ENCODE measurements around the gene TBRG4.
"Not testable (repeated sequence)": the region's sequence is repeated elsewhere in the genome, so short reads cannot be mapped to it uniquely, and the experiment has no call there.

Gene TBRG4

GRCh38 chr7:45117582-45117981 is 6.1 kb upstream of the TBRG4 start:
- DNase-seq (ENCODE audit: low read depth): no peak

GRCh38 chr7:45116048-45116447 is 4.6 kb upstream of the TBRG4 start:
- DNase-seq (ENCODE audit: low read depth): no peak

- no peak for DNase-seq (ENCODE audit: low read depth)
Measured at GRCh38 chr7:45114926-45115325, 3.4 kb upstream of the TBRG4 start.

GRCh38 chr7:45114257-45114656 is 2.8 kb upstream of the TBRG4 start:
- DNase-seq (ENCODE audit: low read depth): not testable (repeated sequence)

- no peak for DNase-seq (ENCODE audit: low read depth)
Measured at GRCh38 chr7:45112648-45113047, 1.2 kb upstream of the TBRG4 start.

- no peak for DNase-seq (ENCODE audit: low read depth)
Measured at GRCh38 chr7:45108863-45109262, 2.6 kb downstream of the TBRG4 start.

- DNase-seq (ENCODE audit: low read depth): no peak
Measured at GRCh38 chr7:45107356-45107755, 4.1 kb downstream of the TBRG4 start.

GRCh38 chr7:45106820-45107219 is 4.7 kb downstream of the TBRG4 start:
- DNase-seq (ENCODE audit: low read depth): no peak

GRCh38 chr7:45105588-45106188 is 5.8 kb downstream of the TBRG4 start:
- DNase-seq (ENCODE audit: low read depth): no peak

- DNase-seq (ENCODE audit: low read depth): no peak
Measured at GRCh38 chr7:45104844-45105587, 6.5 kb downstream of the TBRG4 start.

- no peak for DNase-seq (ENCODE audit: low read depth)
Measured at GRCh38 chr7:45103958-45104843, 7.3 kb downstream of the TBRG4 start.

GRCh38 chr7:45102785-45103712 is 8.4 kb downstream of the TBRG4 start:
- no peak for DNase-seq (ENCODE audit: low read depth)

GRCh38 chr7:45101748-45102147 is 9.7 kb downstream of the TBRG4 start:
- no peak for DNase-seq (ENCODE audit: low read depth)

- no peak for DNase-seq (ENCODE audit: low read depth)
Measured at GRCh38 chr7:45100761-45101480, 10.6 kb downstream of the TBRG4 start.

GRCh38 chr7:45099891-45100760 is 11.4 kb downstream of the TBRG4 start:
- DNase-seq (ENCODE audit: low read depth): no peak

- DNase-seq (ENCODE audit: low read depth): no peak
Measured at GRCh38 chr7:45098983-45099839, 12.3 kb downstream of the TBRG4 start.

GRCh38 chr7:45092931-45093235 is 18.6 kb downstream of the TBRG4 start:
- no peak for DNase-seq (ENCODE audit: low read depth)

- DNase-seq (ENCODE audit: low read depth): no peak
Measured at GRCh38 chr7:45092100-45092930, 19.2 kb downstream of the TBRG4 start.
